K562 (cell line): ENCODE results near the gene ZNF334. TPM values are rescaled to one million over a fixed set of nuclear protein-coding genes. Genes with fewer than 3 reads are reported as not detected.

Experiments
- ATAC-seq: fragments of 200-7000 bp; cut with Tn5 transposase; 3 replicates; pipeline ENCODE4 v1.9.1; 2020; ENCODE audit warnings: moderate library complexity
- BruUV-seq: library from RNA; stranded (reverse); fragments of 400-500 nt; replicated peaks from 2 replicates; lab custom pipeline; 2021; lab: Mats Ljungman, UMichigan
- CTCF ChIA-PET: fragments of 300-600 bp; formaldehyde crosslinking; extraction: SDS; loops from one replicate; lab custom pipeline; 2021; ENCODE audit warnings: low intra/inter-chr PET ratio; lab: Yijun Ruan, JAX
- POLR2A ChIA-PET: fragments of 300-600, 350-650 bp; sonication (Branson Sonifier 250); formaldehyde crosslinking; extraction: SDS; loops from one replicate; lab custom pipeline; 2021; ENCODE audit warnings: antibody characterized with exemption, inconsistent platforms; lab: Yijun Ruan, JAX
- DNase-seq, 4 experiments: peaks; one replicate each; pipeline versions ENCODE4 v3.0.0 to v3.0.0-alpha.2; 2011 to 2018; ENCODE audit warnings: low spot score in 3 of 4, mixed read lengths in 3 of 4; ENCODE audit errors: extremely low read depth in 1 of 4
- FAIRE-seq: peaks from 2 replicates; lab custom pipeline; 2011; peaks lifted over from hg19 to GRCh38; lab: Jason Lieb, UNC
- H2AFZ ChIP-seq: 2 replicates; pipeline ENCODE4 v1.6.0; 2011; ENCODE audit warnings: low read depth, low read length, control low read depth, inconsistent platforms
- H3K27ac ChIP-seq: fragments of 200-600 bp; 3 replicates; pipeline ENCODE4 v1.8.0; 2011; ENCODE audit warnings: low read depth, mild to moderate bottlenecking, control low read depth, inconsistent platforms, low read length, moderate library complexity, mixed read lengths; ENCODE audit errors: extremely low read depth
- H3K27me3 ChIP-seq, 2 experiments: fragments of 300-600 bp in 1 of 2; 2 replicates in 1 of 2; 3 replicates in 1 of 2; pipeline versions ENCODE4 v1.6.0 to v1.8.0; 2011; ENCODE audit warnings: inconsistent platforms in 2 of 2, low read length in 2 of 2, mild to moderate bottlenecking in 1 of 2, mixed read lengths in 1 of 2, moderate library complexity in 1 of 2; ENCODE audit not compliant: control insufficient read depth in 2 of 2, insufficient read depth in 2 of 2
- H3K36me3 ChIP-seq: fragments of 300-600 bp; 3 replicates; pipeline ENCODE4 v1.8.0; 2011; ENCODE audit warnings: mild to moderate bottlenecking, low read length, inconsistent platforms; ENCODE audit not compliant: control insufficient read depth, insufficient read depth
- H3K4me1 ChIP-seq, 2 experiments: fragments of 200-600 bp in 1 of 2; replicated peaks in 1 of 2; 2 replicates in 1 of 2; 3 replicates in 1 of 2; pipeline versions ENCODE4 v1.5.1 to v1.8.0; 2011; ENCODE audit warnings: inconsistent platforms in 2 of 2, low read length in 2 of 2, mild to moderate bottlenecking in 1 of 2, mixed read lengths in 1 of 2, moderate library complexity in 1 of 2; ENCODE audit not compliant: control insufficient read depth in 2 of 2, insufficient read depth in 2 of 2
- H3K4me2 ChIP-seq: 2 replicates; pipeline ENCODE4 v1.6.1; 2011; ENCODE audit warnings: low read length, control low read depth, inconsistent platforms, mixed read lengths; ENCODE audit not compliant: insufficient read depth
- H3K4me3 ChIP-seq: fragments of 200-600 bp; sonication (generic), shearing (Covaris generic); 2 replicates; pipeline ENCODE4 v1.5.1; 2016; ENCODE audit warnings: control low read depth, inconsistent platforms
- H3K79me2 ChIP-seq: fragments of 200-600 bp; 3 replicates; pipeline ENCODE4 v1.8.0; 2011; ENCODE audit warnings: low read length, inconsistent platforms; ENCODE audit not compliant: control insufficient read depth, insufficient read depth
- H3K9ac ChIP-seq, 2 experiments: 2 replicates each; pipeline versions ENCODE4 v1.6.0 to v1.6.1; 2011; ENCODE audit warnings: low read depth in 2 of 2, low read length in 2 of 2, control low read depth in 1 of 2, inconsistent platforms in 1 of 2, mild to moderate bottlenecking in 1 of 2, mixed read lengths in 1 of 2; ENCODE audit not compliant: insufficient read depth in 1 of 2
- H3K9me1 ChIP-seq: one replicate; pipeline ENCODE4 v1.6.0; 2011; ENCODE audit warnings: inconsistent platforms, mild to moderate bottlenecking, low read length, moderate library complexity; ENCODE audit not compliant: control insufficient read depth, insufficient read depth
- H3K9me3 ChIP-seq: replicated peaks from 2 replicates; pipeline ENCODE4 v1.5.1; 2011; ENCODE audit warnings: low read depth, low read length, inconsistent platforms; ENCODE audit not compliant: control insufficient read depth, insufficient read depth
- H4K20me1 ChIP-seq: replicated peaks from 2 replicates; pipeline ENCODE4 v1.6.1; 2011; ENCODE audit warnings: low read length, inconsistent platforms, mixed read lengths; ENCODE audit not compliant: control insufficient read depth, insufficient read depth
- CBX3 ChIP-seq, 2 experiments: IDR thresholded peaks; 1 replicate in 1 of 2; 2 replicates in 1 of 2; pipeline ENCODE4 v1.6.1; 2012; ENCODE audit warnings: inconsistent platforms in 2 of 2, low read length in 2 of 2, borderline replicate concordance in 1 of 2, control low read depth in 1 of 2
- FOXK2 ChIP-seq, 2 experiments: fragments of 450-650 bp; IDR thresholded peaks in 1 of 2; conservative IDR thresholded peaks in 1 of 2; 2 replicates each; pipeline ENCODE4 v1.6.1; 2016; ENCODE audit warnings: low read depth in 2 of 2, mild to moderate bottlenecking in 1 of 2
- IFI16 ChIP-seq: fragments of 250-450 bp; sonication (Bioruptor Pico); IDR thresholded peaks from 2 replicates; pipeline ENCODE4 v2.1.2; 2022; ENCODE audit warnings: mild to moderate bottlenecking, inconsistent platforms
- NFRKB ChIP-seq: fragments of 450-650 bp; IDR thresholded peaks from 2 replicates; pipeline ENCODE4 v1.6.1; 2016; ENCODE audit warnings: low read depth
- ZNF146 ChIP-seq: IDR thresholded peaks from one replicate; pipeline ENCODE4 v1.6.1; 2018; ENCODE audit warnings: missing compliant biosample characterization; ENCODE audit not compliant: unreplicated experiment
- ZNF75A ChIP-seq: fragments of 450-650 bp; formaldehyde crosslinking; IDR thresholded peaks from 2 replicates; pipeline ENCODE4 v1.4.0; 2020; ENCODE audit warnings: mild to moderate bottlenecking
- WGBS: fragments of 100-300 bp; shearing (Covaris generic); methylation state at CpG from one replicate; pipeline ENCODE4 v1.1.6; 2016; ENCODE audit warnings: low coverage, mixed read lengths; ENCODE audit not compliant: insufficient coverage; ENCODE audit errors: missing lambda C conversion rate; 5-methylcytosine and 5-hydroxymethylcytosine counted together
- in situ Hi-C: fragments of 300-500 bp; cut with MboI; formaldehyde crosslinking; loops from 4 replicates; pipeline ENCODE4 v1.15.0; 2018; ENCODE audit warnings: inconsistent platforms, mixed read lengths
- intact Hi-C: fragments of 100-400 bp; cut with micrococcal nuclease; formaldehyde crosslinking; loops from 2 replicates; pipeline ENCODE4 v1.14.2; 2022
- polyA plus RNA-seq, 8 experiments: library from polyadenylated mRNA; depleted of rRNA in 4 of 8; stranded (reverse) in 5 of 8; unstranded in 3 of 8; fragments of >200 nt; fragmentation: Nextera tagmentation in 2 of 8; fragmentation: Illumina TruSeq in 1 of 8; extraction: Ambion mirVana in 2 of 8; extraction: Trizol in 1 of 8; gene quantifications; 2 replicates each; pipeline versions ENCODE4 v1.2.1 to v1.2.3, GENCODE V29; 2011 to 2014; ENCODE audit warnings: inconsistent platforms in 1 of 8, missing spikeins in 1 of 8
- total RNA-seq, 7 experiments: library from RNA; depleted of rRNA in 6 of 7; stranded (reverse); fragments of >200 nt in 6 of 7; fragmentation: Illumina TruSeq in 2 of 7; extraction: Trizol in 2 of 7; gene quantifications; 2 replicates each; pipeline versions ENCODE4 v1.2.1 to v1.2.3, GENCODE V29; 2011 to 2021; ENCODE audit warnings: low replicate concordance in 1 of 7
- TF ChIP-seq, protein P1 (sequence below), 2 experiments: fragments of 450-650 bp; conservative IDR thresholded peaks; 2 replicates each; pipeline ENCODE4 v1.6.1; 2017; ENCODE audit warnings: mild to moderate bottlenecking in 2 of 2, moderate library complexity in 2 of 2
- TF ChIP-seq, protein P2 (sequence below): fragments of 450-650 bp; IDR thresholded peaks from 2 replicates; pipeline ENCODE4 v1.6.1; 2018; ENCODE audit warnings: mild to moderate bottlenecking, low read depth; ENCODE audit not compliant: partially characterized antibody

The ZNF334 gene
- total and polyA plus RNA-seq, 9 of the 15 experiments (the other 6 are each of a cell fraction or from before 2014, with no cell fraction given) = 0.06 to 0.27 (median 0.21) TPM; not detected in 1

DNA sequence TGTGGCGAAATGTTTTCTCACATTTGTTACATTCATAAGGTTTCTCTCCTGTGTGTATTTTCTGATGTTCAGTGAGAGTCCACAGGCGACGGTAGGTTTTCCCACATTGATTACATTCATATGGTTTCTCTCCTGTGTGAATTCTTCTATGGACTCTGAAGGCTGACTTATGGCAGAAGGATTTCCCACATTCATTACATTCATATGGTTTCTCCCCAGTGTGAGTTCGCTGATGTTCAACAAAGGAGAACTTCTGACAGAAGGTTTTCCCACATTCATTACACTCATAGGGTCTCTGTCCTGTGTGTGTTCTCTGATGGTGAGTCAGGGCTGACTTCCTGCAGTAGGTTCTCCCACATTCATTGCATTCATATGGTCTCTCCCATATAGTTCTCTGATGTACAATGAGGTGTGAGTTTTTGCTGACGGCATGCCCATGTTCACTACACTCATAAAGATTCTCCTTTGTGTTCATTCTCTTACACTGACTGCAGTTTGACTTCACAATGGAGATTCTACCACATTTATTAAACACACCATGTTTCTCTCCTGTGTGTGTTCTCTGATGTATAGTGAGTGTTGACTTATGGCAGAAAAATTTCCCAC, 11.9 kb downstream of the ZNF334 start:
- DNase-seq = no peak
- Histone ChIP-seq H3K4me2 (no peak overlapping the region), H3K4me1 (no peaks in the 10 kb centered on the region), H3K36me3 (no peaks in the 10 kb centered on the region), H3K27me3 (peaks cover 1 to 14% of the 10 kb centered on the region in 2 experiments; a peak in 1 of 5 replicates), H3K79me2 (no peaks in the 10 kb centered on the region), H3K9ac (no peak overlapping the region), H4K20me1 (no peaks in the 10 kb centered on the region), H3K9me3 (peaks cover 7% of the 10 kb centered on the region), H3K27ac (no peak overlapping the region), H3K9me1 (no peaks in the 10 kb centered on the region), H2AFZ (no peak overlapping the region), H3K4me3 (no peak overlapping the region)
- no peak for FAIRE-seq
- intact Hi-C loops (no loop called here), in situ Hi-C loops (no loop called here)
- no peak for ATAC-seq
- POLR2A ChIA-PET = no interaction called here
- 0% methylated on average over 5 of the region's 5 CpGs for WGBS
- no TSS peak for BruUV-seq
- TF ChIP-seq IFI16 (CRISPR knock-in tag) = no peak
- TF ChIP-seq ZNF75A (CRISPR knock-in tag) = peak; percentile 89
- TF ChIP-seq, protein P1, sequence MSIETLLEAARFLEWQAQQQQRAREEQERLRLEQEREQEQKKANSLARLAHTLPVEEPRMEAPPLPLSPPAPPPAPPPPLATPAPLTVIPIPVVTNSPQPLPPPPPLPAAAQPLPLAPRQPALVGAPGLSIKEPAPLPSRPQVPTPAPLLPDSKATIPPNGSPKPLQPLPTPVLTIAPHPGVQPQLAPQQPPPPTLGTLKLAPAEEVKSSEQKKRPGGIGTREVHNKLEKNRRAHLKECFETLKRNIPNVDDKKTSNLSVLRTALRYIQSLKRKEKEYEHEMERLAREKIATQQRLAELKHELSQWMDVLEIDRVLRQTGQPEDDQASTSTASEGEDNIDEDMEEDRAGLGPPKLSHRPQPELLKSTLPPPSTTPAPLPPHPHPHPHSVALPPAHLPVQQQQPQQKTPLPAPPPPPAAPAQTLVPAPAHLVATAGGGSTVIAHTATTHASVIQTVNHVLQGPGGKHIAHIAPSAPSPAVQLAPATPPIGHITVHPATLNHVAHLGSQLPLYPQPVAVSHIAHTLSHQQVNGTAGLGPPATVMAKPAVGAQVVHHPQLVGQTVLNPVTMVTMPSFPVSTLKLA (conservative IDR thresholded peaks at IDR 0.05) = no peak
- no peak for TF ChIP-seq FOXK2 (conservative IDR thresholded peaks at IDR 0.05 in 1 of 2, IDR thresholded peaks at IDR 0.05 in 1 of 2; ENCODE audit: low read depth in 2 of 2)
- TF ChIP-seq, protein P2, sequence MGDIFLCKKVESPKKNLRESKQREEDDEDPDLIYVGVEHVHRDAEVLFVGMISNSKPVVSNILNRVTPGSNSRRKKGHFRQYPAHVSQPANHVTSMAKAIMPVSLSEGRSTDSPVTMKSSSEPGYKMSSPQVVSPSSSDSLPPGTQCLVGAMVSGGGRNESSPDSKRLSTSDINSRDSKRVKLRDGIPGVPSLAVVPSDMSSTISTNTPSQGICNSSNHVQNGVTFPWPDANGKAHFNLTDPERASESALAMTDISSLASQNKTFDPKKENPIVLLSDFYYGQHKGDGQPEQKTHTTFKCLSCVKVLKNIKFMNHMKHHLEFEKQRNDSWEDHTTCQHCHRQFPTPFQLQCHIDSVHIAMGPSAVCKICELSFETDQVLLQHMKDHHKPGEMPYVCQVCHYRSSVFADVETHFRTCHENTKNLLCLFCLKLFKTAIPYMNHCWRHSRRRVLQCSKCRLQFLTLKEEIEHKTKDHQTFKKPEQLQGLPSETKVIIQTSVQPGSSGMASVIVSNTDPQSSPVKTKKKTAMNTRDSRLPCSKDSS = peak; percentile 74
- TF ChIP-seq NFRKB = 0 out of 2 replicates have a peak, but pooled peaks have one; percentile 37
- TF ChIP-seq ZNF146 (CRISPR knock-in tag) = no peak
- TF ChIP-seq CBX3 (IDR thresholded peaks at IDR 0.05; ENCODE audit: borderline replicate concordance in 1 of 2, low read length in 2 of 2) = peak in 1 of 2 experiments; percentile 28; a peak in 1 of 3 replicates
- CTCF ChIA-PET = interaction anchor here (0.6 kb wide), 1 partner anchor 13 kb away, joined by 9 read pairs; no protein-coding TSS in a partner anchor
